Measurements from ENCODE around the gene ASAP2.

- no peak for TF ChIP-seq CTCF (optimal IDR thresholded peaks at IDR 0.05 in 1 of 3, IDR thresholded peaks at IDR 0.05 in 1 of 3, conservative IDR thresholded peaks at IDR 0.05 in 1 of 3; ENCODE audit: extremely low read depth in 1 of 3, insufficient read depth in 2 of 3, low read length in 3 of 3)
- no peak for TF ChIP-seq EZH2 (IDR thresholded peaks at IDR 0.05; ENCODE audit: low read length)
Observed at GRCh38 chr2:9256570-9257043, 50.0 kb downstream of the ASAP2 start.
